GM21737 (cell line): ENCODE measurements around the gene RAB6A.

ENCODE experiments used
- ATAC-seq: cut with Tn5 transposase; IDR thresholded peaks from one replicate; pipeline ENCODE4 v1.9.1; 2021; ENCODE audit warnings: mild to moderate bottlenecking, moderate library complexity; ENCODE audit not compliant: unreplicated experiment

The RAB6A gene

DNA sequence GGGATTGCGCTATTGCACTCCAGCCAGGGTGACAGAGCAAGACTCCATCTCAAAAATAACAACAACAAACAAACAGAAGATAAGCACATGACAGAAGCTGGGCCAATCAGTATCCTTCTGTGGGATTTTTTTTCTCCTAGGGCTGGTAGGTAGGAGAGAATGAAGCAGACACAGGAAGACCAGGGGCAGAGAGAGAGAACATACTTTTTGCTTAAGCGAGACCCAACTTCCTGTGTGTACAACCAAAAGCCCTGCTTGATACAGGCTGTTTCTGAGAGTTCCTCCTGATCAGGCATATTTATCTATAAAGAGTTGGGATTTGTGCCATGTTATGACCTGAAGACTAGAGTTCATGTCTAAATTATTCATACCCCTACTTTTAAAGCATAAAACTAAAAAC lies 126.9 kb downstream of the RAB6A start:
- no peak for ATAC-seq

GRCh38 chr11:73632996-73633395 lies 127.9 kb downstream of the RAB6A start:
- ATAC-seq, result no peak

- no peak for ATAC-seq
Measured at GRCh38 chr11:73629907-73630306, 131.0 kb downstream of the RAB6A start.

GRCh38 chr11:73625696-73626318 lies 135.1 kb downstream of the RAB6A start:
- ATAC-seq, result no peak
